CD14-positive monocyte (primary cell): ENCODE measurements around the gene MED28. TPM values are rescaled to one million over a fixed set of nuclear protein-coding genes. Genes with fewer than 3 reads are reported as not detected.

Experiments
- DNase-seq, 3 donors: peaks; one replicate each; pipeline ENCODE4 v3.0.0-alpha.2; 2011 to 2022
- H2AFZ ChIP-seq: 2 replicates; pipeline ENCODE4 v1.6.0; 2012; ENCODE audit warnings: mild to moderate bottlenecking, low read depth, low read length, inconsistent platforms; ENCODE audit not compliant: insufficient read depth, poor library complexity, severe bottlenecking
- H3K27ac ChIP-seq, 2 donors: 1 replicate in 1 of 2; 2 replicates in 1 of 2; pipeline ENCODE4 v1.5.1; 2012 to 2013; ENCODE audit warnings: low read length in 2 of 2, control low read depth in 1 of 2, inconsistent platforms in 1 of 2, low read depth in 1 of 2, mild to moderate bottlenecking in 1 of 2
- H3K27me3 ChIP-seq, 2 donors: one replicate each; pipeline versions ENCODE4 v1.6.0 to v1.6.1; 2011 to 2013; ENCODE audit warnings: low read length in 2 of 2; ENCODE audit not compliant: control insufficient read depth in 2 of 2, insufficient read depth in 2 of 2
- H3K36me3 ChIP-seq, 2 donors: replicated peaks in 1 of 2; 1 replicate in 1 of 2; 2 replicates in 1 of 2; pipeline versions ENCODE4 v1.5.1 to v1.6.1; 2012 to 2013; ENCODE audit warnings: low read length in 2 of 2, control low read depth in 1 of 2, inconsistent platforms in 1 of 2, mild to moderate bottlenecking in 1 of 2; ENCODE audit not compliant: insufficient read depth in 2 of 2, control insufficient read depth in 1 of 2
- H3K4me1 ChIP-seq, 2 donors: 1 replicate in 1 of 2; 2 replicates in 1 of 2; pipeline versions ENCODE4 v1.5.1 to v1.6.1; 2012 to 2013; ENCODE audit warnings: low read length in 2 of 2, control low read depth in 1 of 2, inconsistent platforms in 1 of 2, mild to moderate bottlenecking in 1 of 2, moderate library complexity in 1 of 2; ENCODE audit not compliant: insufficient read depth in 2 of 2, control insufficient read depth in 1 of 2
- H3K4me2 ChIP-seq: replicated peaks from 2 replicates; pipeline ENCODE3; 2012; ENCODE audit warnings: low read length, moderate library complexity, mild to moderate bottlenecking; ENCODE audit not compliant: poor library complexity, severe bottlenecking; ENCODE audit errors: extremely low read depth
- H3K4me3 ChIP-seq, 3 experiments: fragments of 200-600 bp in 1 of 3; sonication (generic) in 1 of 3; replicated peaks in 1 of 3; 1 replicate in 2 of 3; 2 replicates in 1 of 3; pipeline ENCODE4 v1.5.1; 2011 to 2013; ENCODE audit warnings: low read length in 3 of 3, mild to moderate bottlenecking in 3 of 3, control low read depth in 2 of 3, low read depth in 2 of 3, inconsistent platforms in 1 of 3, moderate library complexity in 1 of 3
- H3K79me2 ChIP-seq: 2 replicates; pipeline ENCODE4 v1.6.0; 2012; ENCODE audit warnings: mild to moderate bottlenecking, control low read depth, inconsistent platforms, low read length, moderate library complexity; ENCODE audit not compliant: insufficient read depth
- H3K9ac ChIP-seq: 2 replicates; pipeline ENCODE4 v1.6.0; 2017; ENCODE audit warnings: low read length, mild to moderate bottlenecking; ENCODE audit not compliant: insufficient read depth, poor library complexity, severe bottlenecking
- H3K9me3 ChIP-seq, 2 donors: replicated peaks in 1 of 2; 1 replicate in 1 of 2; 2 replicates in 1 of 2; pipeline versions ENCODE4 v1.5.1 to v1.6.1; 2012 to 2013; ENCODE audit warnings: low read length in 2 of 2, control low read depth in 1 of 2; ENCODE audit not compliant: control insufficient read depth in 1 of 2, insufficient read depth in 1 of 2
- H4K20me1 ChIP-seq: 2 replicates; pipeline ENCODE4 v1.6.0; 2012; ENCODE audit warnings: mild to moderate bottlenecking, low read length, control low read depth, moderate library complexity; ENCODE audit not compliant: insufficient read depth
- H3K27ac Mint-ChIP-seq, 7 donors: one replicate each; pipeline ENCODE4 v1.8.0; 2020; ENCODE audit warnings: mild to moderate bottlenecking in 7 of 7, mixed read lengths in 7 of 7, moderate library complexity in 6 of 7, inconsistent platforms in 2 of 7
- H3K27me3 Mint-ChIP-seq, 3 donors: one replicate each; pipeline ENCODE4 v1.8.0; 2021 to 2022; ENCODE audit warnings: low read depth in 3 of 3, mild to moderate bottlenecking in 3 of 3, mixed read lengths in 3 of 3, moderate library complexity in 3 of 3, inconsistent platforms in 1 of 3
- H3K36me3 Mint-ChIP-seq, 2 donors: one replicate each; pipeline ENCODE4 v1.8.0; 2020; ENCODE audit warnings: mixed read lengths in 2 of 2, inconsistent platforms in 1 of 2, mild to moderate bottlenecking in 1 of 2
- H3K4me1 Mint-ChIP-seq: one replicate; pipeline ENCODE4 v1.8.0; 2020; ENCODE audit warnings: mild to moderate bottlenecking, mixed read lengths
- H3K4me3 Mint-ChIP-seq, 2 donors: one replicate each; pipeline ENCODE4 v1.8.0; 2020; ENCODE audit warnings: mild to moderate bottlenecking in 2 of 2, mixed read lengths in 2 of 2, moderate library complexity in 1 of 2
- H3K9me3 Mint-ChIP-seq, 7 donors: one replicate each; pipeline ENCODE4 v1.8.0; 2020 to 2022; ENCODE audit warnings: mixed read lengths in 7 of 7, mild to moderate bottlenecking in 6 of 7, moderate library complexity in 6 of 7, inconsistent platforms in 2 of 7
- CTCF ChIP-seq: fragments of 200-600 bp; IDR thresholded peaks from one replicate; pipeline ENCODE4 v1.8.0; 2022; ENCODE audit warnings: antibody characterized with exemption, mild to moderate bottlenecking
- WGBS: methylation state at CpG from one replicate; pipeline ENCODE4 v1.1.5; 2013; ENCODE audit warnings: missing lambda C conversion rate; ENCODE audit not compliant: insufficient coverage; 5-methylcytosine and 5-hydroxymethylcytosine counted together
- intact Hi-C, 2 donors: fragments of 100-400 bp; cut with micrococcal nuclease; formaldehyde crosslinking; loops; one replicate each; pipeline versions ENCODE4 v1.15.0 to v1.15.1; 2023
- polyA minus RNA-seq: library from RNA; depleted of rRNA, polyadenylated mRNA; stranded (reverse); fragments of >200 nt; gene quantifications from 2 replicates; pipeline ENCODE4 v1.2.3, GENCODE V29; 2012
- polyA plus RNA-seq, 3 donors: library from polyadenylated mRNA; depleted of rRNA in 1 of 3; unstranded in 2 of 3; stranded (reverse) in 1 of 3; fragments of 300-500 nt in 2 of 3; fragments of >200 nt in 1 of 3; fragmentation: Illumina TruSeq in 2 of 3; gene quantifications; 1 replicate in 2 of 3; 2 replicates in 1 of 3; pipeline ENCODE4 v1.2.3, GENCODE V29; 2012 to 2021
- total RNA-seq, 12 experiments: library from RNA in 1 of 12; stranded (reverse) in 1 of 12; fragments of 120-200 nt in 1 of 12; gene quantifications; one replicate each; pipeline ENCODE4 v1.2.4 and lab custom pipeline; 2013 to 2026; ENCODE audit warnings: mixed read lengths in 6 of 12, inconsistent platforms in 1 of 12

Gene MED28
- total RNA-seq (2013), result 31.7 TPM
- 10 to 100 TPM in 2 of 3 donors, 1 to 10 TPM in 1; 8.6 to 46.4 (median 43.5) TPM for polyA plus RNA-seq
- 5.5 and 7.5 TPM in 2 replicates for polyA minus RNA-seq
- 51.9 to 107 (median 80.8) reads per million in 11 experiments for total RNA-seq (lab: John Stamatoyannopoulos, UW)

GRCh38 chr4:17614416-17615299 lies at the start of gene MED28:
Gene MED28, plus strand, starts transcription at chr4:17614641. Its CDS starts 14 bp downstream, at chr4:17614655.
- peaks cover 24 to 35% of the 10 kb centered on the region in 2 donors for H3K36me3 ChIP-seq
- H3K4me1 ChIP-seq, result peaks cover 27 to 35% of the 10 kb centered on the region in 2 donors
- Mint-ChIP-seq H3K9me3 (no peaks in the 10 kb centered on the region), H3K4me3 (peak within 1 kb of the TSS; percentile 98 to 99), H3K27me3 (peaks cover 0 to 2% (median 0%) of the 10 kb centered on the region in 3 donors), H3K4me1 (peaks cover 33% of the 10 kb centered on the region), H3K27ac (peak within 1 kb of the TSS; percentile 94 to 99 (median 97)), H3K36me3 (peaks cover 17 to 34% of the 10 kb centered on the region in 2 donors)
- intact Hi-C loops, result loop anchor here (2.0 to 10.0 kb wide), 3 partner anchors 36 to 200 kb away; partner anchors contain the start of genes DCAF16 (in 1 of the 2), LAP3 (in 1 of the 2) and NCAPG (in 1 of the 2)
- DNase-seq, result peak; percentile 94 to 97 (median 95)
- peak within 1 kb of the TSS; percentile 75 for H3K4me2 ChIP-seq
- peaks cover 60% of the 10 kb centered on the region for H3K79me2 ChIP-seq
- H3K4me3 ChIP-seq, result peak within 1 kb of the TSS; percentile 90 to 100 (median 98)
- no peaks in the 10 kb centered on the region for H3K27me3 ChIP-seq
- H4K20me1 ChIP-seq, result peaks cover 46% of the 10 kb centered on the region
- TF ChIP-seq CTCF, result no peak
- H3K9me3 ChIP-seq, result no peaks in the 10 kb centered on the region
- peak within 1 kb of the TSS; percentile 96 for H3K9ac ChIP-seq
- peak within 1 kb of the TSS; percentile 96 for H2AFZ ChIP-seq
- WGBS, result under 1% methylated on average over 43 of the region's 46 CpGs
- peak within 1 kb of the TSS; percentile 75 to 98 for H3K27ac ChIP-seq

DNA sequence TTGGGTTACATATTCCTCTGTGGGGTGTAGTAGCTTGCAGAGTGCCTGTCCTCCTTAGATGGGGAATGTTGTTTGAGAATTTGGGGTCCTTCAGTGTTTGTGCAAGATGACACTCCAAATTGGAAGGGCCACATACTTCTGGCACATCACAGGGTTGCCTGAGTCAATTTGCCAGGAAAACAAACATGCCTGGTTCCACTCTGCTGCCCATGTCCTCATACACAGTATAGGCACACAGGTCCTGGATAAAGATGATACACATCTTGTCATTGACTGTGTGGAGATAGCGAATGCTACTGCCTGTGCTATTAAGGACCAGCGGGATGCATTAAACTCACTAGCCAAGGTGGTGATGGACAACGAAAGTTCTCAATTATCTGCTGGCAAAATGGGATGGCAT lies 48.6 kb upstream of the MED28 start:
- 100% methylated on average over 2 of the region's 3 CpGs for WGBS
- Histone ChIP-seq H3K9ac (no peak overlapping the region), H2AFZ (no peak overlapping the region), H3K4me1 (no peaks in the 10 kb centered on the region), H3K9me3 (no peaks in the 10 kb centered on the region), H3K79me2 (no peaks in the 10 kb centered on the region), H3K27ac (no peak overlapping the region), H4K20me1 (no peaks in the 10 kb centered on the region), H3K36me3 (no peaks in the 10 kb centered on the region), H3K4me3 (no peak overlapping the region), H3K27me3 (no peaks in the 10 kb centered on the region), H3K4me2 (no peak overlapping the region)
- H3K4me3 Mint-ChIP-seq, result no peak overlapping the region
- H3K9me3 Mint-ChIP-seq, result peaks cover 0 to 2% (median 0%) of the 10 kb centered on the region in 7 donors
- H3K27me3 Mint-ChIP-seq, result peaks cover under 1 to 7% (median 5%) of the 10 kb centered on the region in 3 donors
- H3K27ac Mint-ChIP-seq, result no peak overlapping the region
- intact Hi-C loops, result no loop called here
- no peaks in the 10 kb centered on the region for H3K4me1 Mint-ChIP-seq
- no peak for DNase-seq
- TF ChIP-seq CTCF, result no peak
- H3K36me3 Mint-ChIP-seq, result no peaks in the 10 kb centered on the region
